ENCODE measurements around the gene CATSPERE. TPM values are rescaled to one million over a fixed set of nuclear protein-coding genes. Genes with fewer than 3 reads are reported as not detected.

The CATSPERE gene
- total RNA-seq, 2 donors from 2014 or later: 0.33 to 0.42 TPM

DNA sequence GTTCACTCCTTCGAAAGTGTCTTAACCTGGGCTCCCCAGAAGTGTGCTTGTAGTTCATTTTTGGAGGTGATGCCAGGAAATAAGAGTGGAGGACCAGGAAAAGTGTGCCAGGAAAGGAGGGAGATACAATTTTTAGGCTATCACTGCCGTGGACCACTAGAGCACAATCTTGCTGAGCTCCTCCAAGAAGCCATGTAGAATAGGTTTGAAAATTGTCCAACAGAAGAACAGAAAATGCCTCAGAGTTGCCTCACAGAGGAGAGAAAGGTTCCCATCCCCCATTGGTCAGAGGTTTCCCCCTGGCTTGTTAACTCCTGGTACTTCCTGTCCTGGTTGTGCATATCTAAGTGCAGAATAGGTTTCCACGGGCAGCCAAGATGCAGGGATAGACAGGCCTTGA, 41.6 kb downstream of the CATSPERE start:
- TF ChIP-seq, protein P1, sequence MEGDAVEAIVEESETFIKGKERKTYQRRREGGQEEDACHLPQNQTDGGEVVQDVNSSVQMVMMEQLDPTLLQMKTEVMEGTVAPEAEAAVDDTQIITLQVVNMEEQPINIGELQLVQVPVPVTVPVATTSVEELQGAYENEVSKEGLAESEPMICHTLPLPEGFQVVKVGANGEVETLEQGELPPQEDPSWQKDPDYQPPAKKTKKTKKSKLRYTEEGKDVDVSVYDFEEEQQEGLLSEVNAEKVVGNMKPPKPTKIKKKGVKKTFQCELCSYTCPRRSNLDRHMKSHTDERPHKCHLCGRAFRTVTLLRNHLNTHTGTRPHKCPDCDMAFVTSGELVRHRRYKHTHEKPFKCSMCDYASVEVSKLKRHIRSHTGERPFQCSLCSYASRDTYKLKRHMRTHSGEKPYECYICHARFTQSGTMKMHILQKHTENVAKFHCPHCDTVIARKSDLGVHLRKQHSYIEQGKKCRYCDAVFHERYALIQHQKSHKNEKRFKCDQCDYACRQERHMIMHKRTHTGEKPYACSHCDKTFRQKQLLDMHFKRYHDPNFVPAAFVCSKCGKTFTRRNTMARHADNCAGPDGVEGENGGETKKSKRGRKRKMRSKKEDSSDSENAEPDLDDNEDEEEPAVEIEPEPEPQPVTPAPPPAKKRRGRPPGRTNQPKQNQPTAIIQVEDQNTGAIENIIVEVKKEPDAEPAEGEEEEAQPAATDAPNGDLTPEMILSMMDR (conservative IDR thresholded peaks at IDR 0.05): no peak
- H3K27me3 Mint-ChIP-seq (ENCODE audit: insufficient read depth): no peaks in the 10 kb centered on the region
- peaks cover 18% of the 10 kb centered on the region for H3K9me3 Mint-ChIP-seq
- no peak for DNase-seq
- no peaks in the 10 kb centered on the region for H3K4me1 Mint-ChIP-seq
- 75 to 86% methylated on average over 2 to 3 of the region's 3 CpGs for WGBS, 2 experiments (ENCODE audit: insufficient coverage in 1 of 2, insufficient read length in 1 of 2)
- no peak overlapping the region for H3K27ac ChIP-seq (ENCODE audit: low read depth, low read length)
- H3K4me3 ChIP-seq (ENCODE audit: low read length): no peak overlapping the region
- no peak overlapping the region for H3K9ac ChIP-seq (ENCODE audit: extremely low read depth, low read length, poor library complexity, severe bottlenecking)
- no peaks in the 10 kb centered on the region for H3K27me3 ChIP-seq (ENCODE audit: control insufficient read depth, insufficient read depth, low read length, poor library complexity, severe bottlenecking)
- no peaks in the 10 kb centered on the region for H3K36me3 Mint-ChIP-seq (ENCODE audit: low read depth)
- H3K36me3 ChIP-seq (ENCODE audit: control insufficient read depth, insufficient read depth, low read length): no peaks in the 10 kb centered on the region
- no peaks in the 10 kb centered on the region for H3K9me3 ChIP-seq (ENCODE audit: control insufficient read depth, low read length)
- H3K4me3 Mint-ChIP-seq: no peak overlapping the region
- H3K27ac Mint-ChIP-seq: no peak overlapping the region
- no peaks in the 10 kb centered on the region for H3K4me1 ChIP-seq (ENCODE audit: control insufficient read depth, insufficient read depth, low read length)

DNA sequence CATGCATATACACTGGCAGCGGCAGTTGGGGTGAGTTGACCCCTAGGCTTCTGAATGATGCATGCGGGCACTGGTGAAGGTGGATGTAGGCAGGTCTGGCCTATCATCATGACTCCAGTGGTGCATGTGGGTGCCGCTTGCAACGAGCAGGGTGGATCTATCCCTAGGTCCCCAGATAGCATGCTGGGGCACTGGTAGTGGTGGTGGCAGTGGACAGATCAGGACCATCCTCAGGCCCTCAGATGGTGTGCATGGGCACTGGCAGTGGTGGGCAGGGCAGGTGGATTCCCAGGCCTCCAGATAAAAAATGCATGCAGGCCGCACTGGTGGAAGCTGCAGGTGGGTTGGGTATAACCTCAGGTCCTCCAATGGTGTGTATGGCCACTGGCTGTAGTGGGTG, 52.4 kb downstream of the CATSPERE start:
- TF ChIP-seq, protein P1 (conservative IDR thresholded peaks at IDR 0.05): no peak
- no peaks in the 10 kb centered on the region for H3K4me1 Mint-ChIP-seq
- Histone ChIP-seq H3K9me3 (ENCODE audit: control insufficient read depth, low read length) (no peaks in the 10 kb centered on the region), H3K4me3 (ENCODE audit: low read length) (no peak overlapping the region), H3K4me1 (ENCODE audit: control insufficient read depth, insufficient read depth, low read length) (no peaks in the 10 kb centered on the region), H3K27ac (ENCODE audit: low read depth, low read length) (no peak overlapping the region), H3K36me3 (ENCODE audit: control insufficient read depth, insufficient read depth, low read length) (no peaks in the 10 kb centered on the region), H3K27me3 (ENCODE audit: control insufficient read depth, insufficient read depth, low read length, poor library complexity, severe bottlenecking) (no peaks in the 10 kb centered on the region), H3K9ac (ENCODE audit: extremely low read depth, low read length, poor library complexity, severe bottlenecking) (no peak overlapping the region)
- 91 to 100% methylated on average over 2 to 5 of the region's 5 CpGs for WGBS, 2 experiments (ENCODE audit: insufficient coverage in 1 of 2, insufficient read length in 1 of 2)
- no peaks in the 10 kb centered on the region for H3K27me3 Mint-ChIP-seq (ENCODE audit: insufficient read depth)
- H3K9me3 Mint-ChIP-seq: no peaks in the 10 kb centered on the region
- no peaks in the 10 kb centered on the region for H3K36me3 Mint-ChIP-seq (ENCODE audit: low read depth)
- no peak overlapping the region for H3K27ac Mint-ChIP-seq
- DNase-seq: no peak
- no peak overlapping the region for H3K4me3 Mint-ChIP-seq

DNA sequence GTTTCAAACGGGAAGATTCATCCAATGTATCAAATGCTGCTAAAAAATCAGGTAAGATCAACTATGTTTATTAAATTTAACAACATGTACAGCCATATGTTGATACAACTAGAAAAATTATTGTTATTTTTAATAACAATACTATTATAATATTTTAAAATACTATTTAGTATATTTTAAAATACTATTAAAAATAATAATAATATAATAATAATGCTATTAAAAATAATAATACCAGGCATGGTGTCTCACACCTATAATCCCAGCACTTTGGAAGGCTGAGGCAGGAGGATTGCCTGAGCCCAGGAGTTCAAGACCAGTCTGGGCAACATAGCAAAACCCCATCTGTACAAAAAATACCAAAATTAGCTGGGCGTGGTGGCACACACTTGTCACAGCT, 54.6 kb downstream of the CATSPERE start:
- Mint-ChIP-seq H3K4me3 (no peak overlapping the region), H3K27ac (no peak overlapping the region), H3K4me1 (no peaks in the 10 kb centered on the region), H3K9me3 (no peaks in the 10 kb centered on the region), H3K36me3 (ENCODE audit: low read depth) (no peaks in the 10 kb centered on the region), H3K27me3 (ENCODE audit: insufficient read depth) (no peaks in the 10 kb centered on the region)
- Histone ChIP-seq H3K27me3 (ENCODE audit: control insufficient read depth, insufficient read depth, low read length, poor library complexity, severe bottlenecking) (no peaks in the 10 kb centered on the region), H3K36me3 (ENCODE audit: control insufficient read depth, insufficient read depth, low read length) (no peaks in the 10 kb centered on the region), H3K9me3 (ENCODE audit: control insufficient read depth, low read length) (no peaks in the 10 kb centered on the region), H3K9ac (ENCODE audit: extremely low read depth, low read length, poor library complexity, severe bottlenecking) (no peak overlapping the region), H3K27ac (ENCODE audit: low read depth, low read length) (no peak overlapping the region), H3K4me1 (ENCODE audit: control insufficient read depth, insufficient read depth, low read length) (no peaks in the 10 kb centered on the region), H3K4me3 (ENCODE audit: low read length) (no peak overlapping the region)
- TF ChIP-seq, protein P1 (conservative IDR thresholded peaks at IDR 0.05): no peak
- DNase-seq: no peak
- 71 to 92% methylated on average over 1 to 2 of the region's 2 CpGs for whole genome bisulfite sequencing, 2 experiments (ENCODE audit: insufficient coverage in 1 of 2, insufficient read length in 1 of 2)
